Right lobe of liver (tissue), 4 donors: Measurements from ENCODE around the gene DAND5.

Experiments
- CTCF ChIP-seq, 4 donors: fragments of 200-600 bp in 3 of 4; fragments of 450-650 bp in 1 of 4; IDR thresholded peaks; one replicate each; pipeline versions ENCODE4 v1.5.1 to v1.8.0; 2016 to 2022; ENCODE audit warnings: antibody characterized with exemption in 4 of 4, mild to moderate bottlenecking in 2 of 4
- POLR2A ChIP-seq: fragments of 450-650 bp; IDR thresholded peaks from one replicate; pipeline ENCODE4 v1.6.1; 2017; ENCODE audit warnings: antibody characterized with exemption, mild to moderate bottlenecking
- donor health status: DM: no; HTN: no; CAD: no.
- donor health status: DM: no; HTN: no; CAD: no.
- donor health status: DM: no; HTN: yes; CAD: no.

DNA sequence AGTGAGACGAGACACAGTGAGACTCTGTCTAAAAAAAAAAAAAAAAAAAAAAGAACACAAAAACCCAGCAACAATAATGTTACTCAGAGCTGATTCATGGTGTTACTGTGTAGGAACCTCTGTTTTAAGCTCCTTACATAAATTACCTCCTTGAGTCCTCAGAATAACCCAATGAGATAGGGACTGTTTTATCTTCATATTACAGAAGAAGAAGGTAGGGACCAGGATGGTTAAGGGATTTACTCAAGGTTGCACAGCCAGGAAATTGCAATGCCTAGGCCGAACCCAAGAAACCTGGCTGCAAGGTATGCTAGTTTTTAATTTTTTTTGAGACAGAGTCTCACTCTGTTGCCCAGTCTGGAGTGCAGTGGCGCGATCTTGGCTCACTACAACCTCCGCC lies 1.5 kb upstream of the DAND5 start:
- TF ChIP-seq CTCF (IDR thresholded peaks at IDR 0.05) (no peak), POLR2A (no peak)
